HG02763 (cell line): ENCODE measurements around the gene HIC1.

Source experiments
- ATAC-seq: cut with Tn5 transposase; IDR thresholded peaks from one replicate; pipeline ENCODE4 v1.9.1; 2021; ENCODE audit warnings: mild to moderate bottlenecking, moderate library complexity; ENCODE audit not compliant: unreplicated experiment

Gene HIC1

GRCh38 chr17:2044263-2044894, 10.5 kb upstream of the HIC1 start:
- no peak for ATAC-seq

- no peak for ATAC-seq
Observed at GRCh38 chr17:2047590-2047989, 7.3 kb upstream of the HIC1 start.

- no peak for ATAC-seq
Observed at GRCh38 chr17:2048805-2049204, 6.1 kb upstream of the HIC1 start.

GRCh38 chr17:2049333-2050299, 5.3 kb upstream of the HIC1 start:
- peak; percentile 51 for ATAC-seq

- no peak for ATAC-seq
Observed at GRCh38 chr17:2050300-2051060, 4.4 kb upstream of the HIC1 start.

- no peak for ATAC-seq
Observed at GRCh38 chr17:2051061-2051932, 3.6 kb upstream of the HIC1 start.

GRCh38 chr17:2051933-2052559, 2.9 kb upstream of the HIC1 start:
- no peak for ATAC-seq

- no peak for ATAC-seq
Observed at GRCh38 chr17:2053380-2054261, 1.3 kb upstream of the HIC1 start.

GRCh38 chr17:2054262-2054511, 716 bp upstream of the HIC1 start:
- no peak for ATAC-seq

GRCh38 chr17:2055292-2056205, 646 bp downstream of the HIC1 start:
- ATAC-seq, result no peak

- no peak for ATAC-seq
Observed at GRCh38 chr17:2056206-2057174, 1.6 kb downstream of the HIC1 start.

GRCh38 chr17:2057175-2057759, 2.4 kb downstream of the HIC1 start:
- ATAC-seq, result no peak

GRCh38 chr17:2057760-2058585, 3.1 kb downstream of the HIC1 start:
- no peak for ATAC-seq

- no peak for ATAC-seq
Observed at GRCh38 chr17:2058586-2059546, 4.0 kb downstream of the HIC1 start.
